ENCODE measurements around the gene SPIRE1. TPM values are rescaled to one million over a fixed set of nuclear protein-coding genes. Genes with fewer than 3 reads are reported as not detected.
"Not testable (repeated sequence)": the region's sequence is repeated elsewhere in the genome, so short reads cannot be mapped to it uniquely, and the experiment has no call there.

The SPIRE1 gene
- polyA plus RNA-seq, 3 donors from 2014 or later: 2.1 to 3.5 TPM; not detected in 1

GRCh38 chr18:12638644-12639124, 19.2 kb downstream of the SPIRE1 start:
- Mint-ChIP-seq H3K4me3 (no peak overlapping the region), H3K27me3 (ENCODE audit: low read depth in 3 of 3) (peaks cover 0 to 4% (median 2%) of the 10 kb centered on the region in 3 donors), H3K4me1 (peaks cover 2 to 6% of the 10 kb centered on the region in 2 donors), H3K36me3 (no peaks in the 10 kb centered on the region), H3K9me3 (no peaks in the 10 kb centered on the region), H3K27ac (no peak overlapping the region)
- no peak for DNase-seq

GRCh38 chr18:12637901-12638643, 19.8 kb downstream of the SPIRE1 start:
- Mint-ChIP-seq H3K27me3 (ENCODE audit: low read depth in 3 of 3) (peaks cover 0 to 4% (median 2%) of the 10 kb centered on the region in 3 donors), H3K9me3 (no peaks in the 10 kb centered on the region), H3K27ac (no peak overlapping the region), H3K4me1 (peaks cover 2 to 6% of the 10 kb centered on the region in 2 donors), H3K4me3 (no peak overlapping the region), H3K36me3 (no peaks in the 10 kb centered on the region)
- no peak for DNase-seq

GRCh38 chr18:12637393-12637792, 20.5 kb downstream of the SPIRE1 start:
- H3K4me1 Mint-ChIP-seq: peaks cover 2 to 6% of the 10 kb centered on the region in 2 donors
- peaks cover 0 to 4% (median 2%) of the 10 kb centered on the region in 3 donors for H3K27me3 Mint-ChIP-seq (ENCODE audit: low read depth in 3 of 3)
- H3K9me3 Mint-ChIP-seq: no peaks in the 10 kb centered on the region
- H3K27ac Mint-ChIP-seq: peak overlapping the region in 1 of 6 donors; percentile 57
- peaks cover 0 to 6% (median 0%) of the 10 kb centered on the region in 3 donors for H3K36me3 Mint-ChIP-seq
- H3K4me3 Mint-ChIP-seq: no peak overlapping the region
- DNase-seq: no peak

GRCh38 chr18:12631831-12632477, 26.0 kb downstream of the SPIRE1 start:
- H3K4me3 Mint-ChIP-seq: no peak overlapping the region
- H3K4me1 Mint-ChIP-seq: peaks cover 2 to 6% of the 10 kb centered on the region in 2 donors
- H3K9me3 Mint-ChIP-seq: no peaks in the 10 kb centered on the region
- no peak overlapping the region for H3K27ac Mint-ChIP-seq
- peaks cover 0 to 1% (median 0%) of the 10 kb centered on the region in 3 donors for H3K27me3 Mint-ChIP-seq (ENCODE audit: low read depth in 3 of 3)
- DNase-seq: no peak
- H3K36me3 Mint-ChIP-seq: peaks cover 0 to 9% (median 0%) of the 10 kb centered on the region in 3 donors

GRCh38 chr18:12630136-12630535, 27.8 kb downstream of the SPIRE1 start:
- H3K4me1 Mint-ChIP-seq: no peaks in the 10 kb centered on the region
- no peak overlapping the region for H3K4me3 Mint-ChIP-seq
- H3K27me3 Mint-ChIP-seq (ENCODE audit: low read depth in 3 of 3): no peaks in the 10 kb centered on the region
- DNase-seq: no peak
- H3K9me3 Mint-ChIP-seq: no peaks in the 10 kb centered on the region
- H3K27ac Mint-ChIP-seq: no peak overlapping the region
- peaks cover 0 to 9% (median 0%) of the 10 kb centered on the region in 3 donors for H3K36me3 Mint-ChIP-seq

- DNase-seq: no peak
- no peak overlapping the region for H3K4me3 Mint-ChIP-seq
- H3K4me1 Mint-ChIP-seq: no peaks in the 10 kb centered on the region
- peaks cover 0 to 9% (median 0%) of the 10 kb centered on the region in 3 donors for H3K36me3 Mint-ChIP-seq
- H3K9me3 Mint-ChIP-seq: no peaks in the 10 kb centered on the region
- H3K27ac Mint-ChIP-seq: no peak overlapping the region
- H3K27me3 Mint-ChIP-seq (ENCODE audit: low read depth in 3 of 3): no peaks in the 10 kb centered on the region
These were observed 28.9 kb downstream of the SPIRE1 start for GRCh38 chr18:12628706-12629702.

- H3K36me3 Mint-ChIP-seq; DNase-seq; H3K4me3 Mint-ChIP-seq; H3K9me3 Mint-ChIP-seq; H3K4me1 Mint-ChIP-seq; H3K27me3 Mint-ChIP-seq (ENCODE audit: low read depth in 3 of 3); H3K27ac Mint-ChIP-seq: not testable (repeated sequence)
These were observed 30.7 kb downstream of the SPIRE1 start for GRCh38 chr18:12627199-12627598.

- Mint-ChIP-seq H3K36me3 (no peaks in the 10 kb centered on the region), H3K9me3 (no peaks in the 10 kb centered on the region), H3K27me3 (ENCODE audit: low read depth in 3 of 3) (no peaks in the 10 kb centered on the region), H3K27ac (no peak overlapping the region), H3K4me1 (no peaks in the 10 kb centered on the region), H3K4me3 (no peak overlapping the region)
- DNase-seq: no peak
These were observed 32.7 kb downstream of the SPIRE1 start for GRCh38 chr18:12625241-12625640.

- H3K27ac Mint-ChIP-seq: no peak overlapping the region
- DNase-seq: no peak
These were observed 36.1 kb downstream of the SPIRE1 start for GRCh38 chr18:12621742-12622306.

GRCh38 chr18:12615748-12616147, 42.2 kb downstream of the SPIRE1 start:
- Mint-ChIP-seq H3K9me3 (no peaks in the 10 kb centered on the region), H3K27me3 (ENCODE audit: low read depth in 3 of 3) (peaks cover 0 to 6% (median 2%) of the 10 kb centered on the region in 3 donors), H3K27ac (no peak overlapping the region), H3K4me1 (peaks cover 2 to 5% of the 10 kb centered on the region in 2 donors), H3K4me3 (no peak overlapping the region), H3K36me3 (no peaks in the 10 kb centered on the region)
- no peak for DNase-seq

More at GRCh38 chr18:12621742-12622306, 36.1 kb downstream of the SPIRE1 start:
- Mint-ChIP-seq H3K27me3 (ENCODE audit: low read depth in 3 of 3) (peaks cover 0 to 2% (median 0%) of the 10 kb centered on the region in 3 donors), H3K4me3 (no peak overlapping the region), H3K9me3 (no peaks in the 10 kb centered on the region), H3K4me1 (no peaks in the 10 kb centered on the region), H3K36me3 (no peaks in the 10 kb centered on the region)

GRCh38 chr18:12608301-12608700, 49.6 kb downstream of the SPIRE1 start:
- Mint-ChIP-seq H3K9me3 (no peaks in the 10 kb centered on the region), H3K27me3 (ENCODE audit: low read depth in 3 of 3) (peaks cover 1 to 6% (median 2%) of the 10 kb centered on the region in 3 donors), H3K4me3 (no peak overlapping the region), H3K27ac (no peak overlapping the region), H3K36me3 (no peaks in the 10 kb centered on the region), H3K4me1 (peaks cover 2 to 5% of the 10 kb centered on the region in 2 donors)
- no peak for DNase-seq

GRCh38 chr18:12606592-12607315, 51.2 kb downstream of the SPIRE1 start:
- no peaks in the 10 kb centered on the region for H3K4me1 Mint-ChIP-seq
- H3K27me3 Mint-ChIP-seq (ENCODE audit: low read depth in 3 of 3): peaks cover 1 to 6% (median 2%) of the 10 kb centered on the region in 3 donors
- DNase-seq: no peak
- H3K36me3 Mint-ChIP-seq: no peaks in the 10 kb centered on the region
- no peaks in the 10 kb centered on the region for H3K9me3 Mint-ChIP-seq
- no peak overlapping the region for H3K27ac Mint-ChIP-seq
- H3K4me3 Mint-ChIP-seq: no peak overlapping the region

Data from immature natural killer cell (primary cell).